AG08396 (cell line): ENCODE measurements around the gene SPINT2.
A peak's percentile ranks its signal among the peaks of the same experiment; 100 is the strongest.

Experiments used
- DNase-seq: peaks from one replicate; pipeline ENCODE4 v3.0.0; 2012; ENCODE audit warnings: low spot score, mixed read lengths

SPINT2 gene

DNA sequence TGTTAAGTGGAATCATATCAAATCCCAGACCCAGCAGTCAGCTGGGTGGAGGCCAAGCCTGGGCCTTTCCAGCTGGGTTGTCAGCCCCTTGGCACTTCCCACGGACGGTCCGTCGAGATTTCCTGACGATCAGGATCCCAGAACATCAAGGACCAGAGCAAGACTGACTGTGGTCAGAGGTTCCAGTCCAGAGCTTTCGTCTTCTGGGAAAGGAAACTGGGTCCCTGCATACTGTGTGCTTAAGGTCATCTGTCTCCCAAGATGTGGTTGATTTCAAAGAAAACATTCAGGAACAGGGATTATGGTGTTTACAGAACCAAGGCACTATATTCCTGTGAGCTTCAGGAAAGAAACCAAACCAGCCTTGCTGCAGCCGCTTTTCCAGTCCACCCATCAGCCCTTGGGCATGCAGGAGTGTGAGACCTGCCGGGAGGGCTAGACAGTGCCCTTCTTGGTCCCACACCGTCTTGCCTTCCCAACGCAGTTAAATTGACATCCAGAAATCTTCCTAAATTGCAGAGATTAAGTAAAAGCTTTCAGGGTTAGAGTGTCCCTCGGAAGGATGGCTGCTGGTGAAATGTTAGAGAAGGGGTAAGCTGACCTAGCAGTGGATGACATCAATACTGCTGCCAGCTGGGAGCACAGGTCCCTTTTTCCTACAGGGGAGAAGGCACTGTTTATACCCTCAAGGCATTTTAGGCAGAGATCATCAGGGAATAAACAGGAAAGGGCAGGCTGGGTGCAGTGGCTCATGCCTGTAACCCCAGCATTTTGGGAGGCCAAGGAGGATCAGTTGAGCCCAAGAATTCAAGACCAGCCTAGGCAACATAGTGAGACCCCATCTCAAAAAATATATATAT, 34.7 kb downstream of the SPINT2 start:
- DNase-seq: no peak

DNA sequence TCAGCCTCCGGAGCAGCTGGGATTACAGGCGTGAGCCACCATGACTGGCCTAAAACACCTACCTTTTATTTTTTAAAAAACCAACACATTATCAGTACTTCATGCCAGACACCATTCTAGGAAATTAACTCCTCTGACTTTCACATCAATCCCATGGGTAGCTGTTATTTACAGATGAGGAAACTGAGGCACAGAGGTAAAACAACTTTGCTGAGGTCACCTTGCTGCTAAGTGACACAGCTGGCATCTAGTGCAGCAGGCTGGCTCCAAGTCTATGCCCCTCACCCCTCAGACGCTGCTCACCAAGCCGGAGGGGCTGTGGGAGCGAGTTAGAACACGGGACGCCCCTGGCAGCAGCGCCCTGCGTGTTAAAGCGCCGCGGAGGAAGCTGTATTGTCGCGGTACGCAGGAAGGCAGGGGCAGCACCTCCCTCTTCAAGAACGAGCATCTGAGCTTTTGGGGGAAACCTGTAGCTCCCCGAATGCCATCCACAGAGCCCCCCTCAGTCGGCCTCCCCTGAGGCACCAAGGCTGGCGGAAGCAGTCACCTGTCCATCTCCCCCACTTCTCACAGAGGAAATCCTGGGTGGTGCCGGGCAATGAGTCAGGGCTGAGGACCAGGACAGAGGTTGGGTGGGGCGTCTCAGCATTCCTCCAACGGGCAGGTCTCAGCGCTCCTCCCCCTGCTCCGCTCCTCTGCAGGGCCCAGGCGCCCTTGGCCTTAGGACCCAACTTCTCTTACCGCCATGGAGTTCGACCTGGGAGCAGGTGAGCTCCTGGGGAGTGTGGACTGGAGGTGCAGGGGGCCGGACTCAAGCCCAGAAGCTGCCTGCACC, 39.4 kb downstream of the SPINT2 start, which contains the start of gene C19orf33:
C19orf33 (plus strand) TSS at position 735 of the 835 bp plus-strand sequence; CDS start at position 746, 11 bp downstream.
- DNase-seq: no peak

DNA sequence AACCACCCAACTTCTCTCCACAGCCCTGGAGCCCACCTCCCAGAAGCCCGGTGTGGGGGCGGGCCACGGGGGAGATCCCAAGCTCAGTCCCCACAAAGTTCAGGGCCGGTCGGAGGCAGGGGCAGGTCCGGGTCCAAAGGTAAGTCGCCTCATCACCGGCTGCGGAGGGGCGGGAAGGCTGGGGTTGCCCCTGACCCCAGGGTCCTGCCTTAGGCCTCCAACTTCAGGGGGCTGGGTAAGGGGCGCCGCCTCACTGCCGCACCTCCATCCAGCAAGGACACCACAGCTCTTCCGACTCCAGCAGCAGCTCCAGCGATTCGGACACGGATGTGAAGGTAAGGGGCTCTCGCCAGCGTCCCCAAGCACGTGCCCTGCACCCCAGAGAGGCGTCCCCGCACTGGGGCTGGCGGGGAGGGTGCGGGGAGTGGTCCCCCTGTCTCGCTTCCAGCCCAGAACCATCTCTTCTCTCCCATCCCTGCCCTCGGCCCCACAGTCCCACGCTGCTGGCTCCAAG, 40.0 kb downstream of the SPINT2 start:
- DNase-seq: no peak

DNA sequence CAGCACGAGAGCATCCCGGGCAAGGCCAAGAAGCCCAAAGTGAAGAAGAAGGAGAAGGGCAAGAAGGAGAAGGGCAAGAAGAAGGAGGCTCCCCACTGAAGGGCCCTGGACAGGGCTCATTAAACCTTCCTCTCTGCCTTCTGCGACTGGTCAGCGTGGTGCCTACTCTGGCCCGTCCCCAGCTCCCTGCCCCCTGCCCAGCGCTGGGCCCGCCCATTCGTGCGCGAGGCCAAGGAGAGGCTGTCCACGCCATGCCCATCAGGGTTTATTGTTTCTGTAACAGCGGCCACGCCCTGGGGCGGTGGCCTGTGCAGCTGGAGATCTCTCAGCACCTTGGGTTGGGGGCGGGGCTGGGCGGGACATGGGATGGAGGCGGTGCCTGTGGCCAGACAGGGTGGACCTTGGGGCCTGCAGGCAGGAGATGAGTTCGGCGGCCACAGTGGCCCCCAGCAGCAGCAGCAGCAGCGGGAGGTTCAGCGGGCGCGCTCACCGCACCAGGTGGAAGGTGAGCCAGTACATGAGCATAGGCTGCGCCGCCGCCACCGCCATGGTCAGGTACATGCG, 40.6 kb downstream of the SPINT2 start:
- DNase-seq: no peak

DNA sequence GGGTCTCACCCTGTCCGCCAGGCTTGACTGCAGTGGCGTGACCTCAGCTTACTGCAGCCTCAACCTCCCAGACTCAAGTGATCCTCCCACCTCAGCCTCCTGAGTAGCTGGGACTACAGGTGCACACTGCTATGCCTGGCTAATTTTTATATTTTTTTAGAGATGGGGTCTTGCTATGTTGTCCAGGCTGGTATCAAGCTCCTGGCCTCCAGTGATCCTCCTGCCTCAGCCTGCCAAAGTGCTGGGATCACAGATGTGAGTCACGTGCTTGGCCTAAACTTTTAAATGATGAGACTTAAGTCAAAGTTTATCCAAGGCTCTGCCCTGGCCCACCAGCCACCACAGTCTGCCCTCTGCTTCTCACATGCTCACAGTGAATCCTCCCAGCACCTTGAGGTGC, 41.9 kb downstream of the SPINT2 start:
- no peak for DNase-seq

DNA sequence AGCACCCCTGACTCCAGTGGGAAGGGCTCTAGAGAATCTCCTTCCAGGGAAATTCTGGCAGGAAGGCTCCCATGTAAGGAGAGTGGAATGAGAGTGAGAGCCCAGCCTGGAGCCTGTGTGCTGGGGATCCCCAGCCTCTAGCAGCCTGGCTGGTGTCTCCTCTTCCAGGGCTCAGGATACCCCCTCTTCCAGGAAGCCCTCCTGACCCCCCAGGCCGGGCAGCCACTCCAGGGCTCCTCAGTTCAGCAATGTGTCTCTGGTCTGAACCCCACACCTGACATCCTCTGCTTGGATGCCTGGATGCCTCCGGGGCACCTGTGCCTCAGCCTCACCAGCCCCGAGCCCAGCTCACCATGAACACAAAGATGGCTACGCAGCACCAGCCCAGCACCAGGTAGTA, 42.7 kb downstream of the SPINT2 start:
- DNase-seq: no peak

DNA sequence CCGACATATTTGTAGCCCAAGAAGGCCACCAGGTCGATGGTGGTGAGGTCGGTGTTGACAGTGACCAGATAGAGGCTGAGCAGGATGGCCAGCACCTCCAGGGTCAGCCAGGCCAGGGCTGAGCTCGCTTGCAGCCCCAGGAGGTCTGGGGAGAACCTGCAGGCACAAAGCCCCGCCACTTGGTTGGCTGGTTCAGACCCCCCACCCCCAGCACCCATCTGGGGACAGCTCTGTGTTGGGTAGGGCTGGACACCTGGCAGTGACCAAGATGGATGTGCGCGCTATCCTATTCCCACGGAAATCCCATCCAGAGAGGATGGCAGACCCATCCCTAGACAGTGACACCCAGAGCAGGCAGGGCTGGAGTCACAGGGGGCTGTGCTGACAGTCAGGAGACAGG, 43.2 kb downstream of the SPINT2 start:
- no peak for DNase-seq

DNA sequence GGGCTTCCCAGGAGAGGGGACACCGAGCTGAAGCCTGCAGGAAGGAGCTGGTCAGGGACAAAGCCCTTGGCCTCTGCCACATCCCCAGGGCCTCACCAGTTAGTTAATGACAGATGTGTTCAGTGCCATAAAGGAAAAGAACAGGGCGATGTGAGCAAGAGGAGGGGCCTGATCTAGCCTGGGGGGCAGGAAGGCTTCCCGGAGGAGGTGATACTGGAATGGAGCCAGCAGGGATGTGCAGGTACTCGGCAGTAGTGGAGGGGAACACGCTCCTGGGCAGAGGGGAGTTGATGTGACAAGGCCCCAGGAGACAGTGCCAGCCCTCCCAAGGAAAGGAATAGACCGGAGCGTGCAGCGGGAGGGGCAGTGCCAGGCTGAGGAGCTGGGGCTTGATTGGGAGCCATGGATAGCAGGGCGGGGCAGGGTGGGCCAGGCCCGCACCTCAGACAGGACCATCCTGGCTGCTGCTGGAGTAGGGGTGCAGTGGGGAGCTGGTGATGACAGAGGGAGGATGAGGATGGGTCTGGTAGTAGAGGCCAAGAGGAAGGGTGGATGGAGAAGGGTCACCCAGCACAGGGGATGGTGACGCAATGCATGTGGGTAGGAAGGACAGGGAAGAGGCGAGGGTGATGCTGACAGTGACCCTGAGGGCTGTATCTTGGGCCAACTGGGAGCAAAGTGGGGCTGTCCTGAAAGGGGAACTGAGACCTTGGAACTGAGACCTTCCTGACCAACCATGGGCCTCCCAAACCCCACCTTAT, 43.8 kb downstream of the SPINT2 start:
- no peak for DNase-seq

DNA sequence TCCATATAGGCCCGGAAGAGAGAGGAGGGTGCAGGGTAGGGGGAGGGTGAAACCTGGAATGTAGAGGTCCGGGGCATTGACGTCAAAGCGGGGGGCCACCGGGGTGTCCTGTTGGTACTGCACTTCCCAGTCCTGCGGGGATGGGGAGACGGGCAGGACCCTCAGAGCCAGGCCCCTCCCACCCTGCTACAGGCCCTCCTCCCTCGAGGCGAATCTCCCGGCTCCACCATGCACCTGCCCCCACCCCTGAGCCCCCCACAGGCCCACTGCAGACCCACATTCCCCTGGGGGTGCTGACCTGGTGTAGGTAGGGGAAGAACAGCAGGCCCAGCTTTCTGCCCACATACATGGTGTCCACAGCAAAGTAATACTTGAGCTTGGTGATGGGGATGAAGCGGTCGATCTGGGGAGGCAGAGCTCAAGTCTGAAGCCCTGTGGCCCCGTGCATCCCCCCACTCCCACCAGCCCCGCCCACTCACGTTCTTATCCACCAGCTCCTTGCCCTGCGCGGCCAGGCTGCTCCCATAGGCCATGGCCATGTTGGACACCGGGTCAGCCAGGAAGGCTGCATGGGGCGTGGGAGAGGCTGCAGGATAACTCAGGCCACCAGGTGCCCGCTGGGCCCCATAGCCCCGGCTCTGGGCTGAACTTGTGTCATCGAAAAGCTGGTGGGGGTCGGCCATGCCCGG, 44.7 kb downstream of the SPINT2 start:
- DNase-seq: no peak

DNA sequence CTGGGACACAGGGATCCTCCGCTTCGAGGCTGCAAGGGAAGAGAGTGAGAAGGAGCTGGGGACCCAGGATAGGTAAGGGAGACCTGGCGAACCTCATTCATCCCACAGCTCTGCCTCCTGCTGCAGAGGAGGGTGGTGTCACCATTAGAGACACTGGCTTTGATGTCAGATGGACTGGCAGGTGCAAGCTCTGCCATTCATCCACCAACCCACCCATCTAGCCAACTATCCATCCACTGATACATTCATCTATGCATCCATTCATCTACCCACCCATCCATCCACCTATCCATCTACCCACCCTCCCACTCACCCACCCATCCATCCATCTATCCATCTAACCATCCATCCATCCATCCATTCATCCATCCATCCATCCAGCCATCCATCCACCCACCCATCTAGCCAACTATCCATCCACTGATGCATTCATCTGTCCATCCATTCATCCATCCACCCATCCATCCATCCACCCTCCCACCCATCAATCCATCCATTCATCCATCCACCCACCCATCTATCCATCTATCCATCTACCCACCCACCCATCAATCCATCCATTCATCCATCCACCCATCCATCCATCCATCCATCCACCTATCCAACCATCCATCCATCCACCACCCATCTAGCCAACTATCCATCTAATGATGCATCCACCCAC, 45.4 kb downstream of the SPINT2 start:
- no peak for DNase-seq

DNA sequence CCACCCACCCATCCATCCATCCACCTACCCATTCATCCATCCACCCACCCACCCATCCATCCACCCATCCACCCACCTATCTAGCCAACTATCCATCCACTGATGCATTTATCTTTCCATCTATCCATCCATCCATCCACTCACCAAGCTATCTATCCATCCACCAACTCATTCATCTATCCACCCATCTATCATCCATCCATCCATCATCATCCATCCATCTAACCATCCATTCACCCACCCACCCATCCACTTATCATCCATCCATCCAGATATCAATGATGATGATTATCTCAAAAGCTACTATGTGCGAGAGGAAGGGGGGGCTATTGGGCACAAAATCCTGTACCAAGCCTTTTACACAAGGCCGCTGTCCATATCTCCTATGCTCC, 45.9 kb downstream of the SPINT2 start:
- DNase-seq: no peak

DNA sequence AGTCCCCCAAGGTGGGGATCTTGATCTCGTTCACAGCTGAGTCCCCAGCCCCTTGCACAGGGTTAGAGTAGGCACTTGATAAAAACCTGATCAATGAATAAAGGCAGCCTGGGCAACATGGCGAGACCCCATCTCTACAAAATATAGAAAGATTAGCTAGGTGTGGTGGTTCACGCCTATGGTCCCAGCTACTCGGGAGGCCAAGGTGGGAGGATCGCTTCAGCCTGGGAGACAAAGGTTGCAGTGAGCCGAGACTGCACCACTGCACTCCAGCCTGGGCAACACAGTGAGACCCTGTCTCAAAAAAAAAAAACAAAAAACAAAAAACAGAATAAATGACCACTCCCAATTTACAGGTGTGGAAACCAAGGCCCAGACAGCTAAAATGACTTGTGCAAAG, 46.6 kb downstream of the SPINT2 start:
- DNase-seq: no peak

DNA sequence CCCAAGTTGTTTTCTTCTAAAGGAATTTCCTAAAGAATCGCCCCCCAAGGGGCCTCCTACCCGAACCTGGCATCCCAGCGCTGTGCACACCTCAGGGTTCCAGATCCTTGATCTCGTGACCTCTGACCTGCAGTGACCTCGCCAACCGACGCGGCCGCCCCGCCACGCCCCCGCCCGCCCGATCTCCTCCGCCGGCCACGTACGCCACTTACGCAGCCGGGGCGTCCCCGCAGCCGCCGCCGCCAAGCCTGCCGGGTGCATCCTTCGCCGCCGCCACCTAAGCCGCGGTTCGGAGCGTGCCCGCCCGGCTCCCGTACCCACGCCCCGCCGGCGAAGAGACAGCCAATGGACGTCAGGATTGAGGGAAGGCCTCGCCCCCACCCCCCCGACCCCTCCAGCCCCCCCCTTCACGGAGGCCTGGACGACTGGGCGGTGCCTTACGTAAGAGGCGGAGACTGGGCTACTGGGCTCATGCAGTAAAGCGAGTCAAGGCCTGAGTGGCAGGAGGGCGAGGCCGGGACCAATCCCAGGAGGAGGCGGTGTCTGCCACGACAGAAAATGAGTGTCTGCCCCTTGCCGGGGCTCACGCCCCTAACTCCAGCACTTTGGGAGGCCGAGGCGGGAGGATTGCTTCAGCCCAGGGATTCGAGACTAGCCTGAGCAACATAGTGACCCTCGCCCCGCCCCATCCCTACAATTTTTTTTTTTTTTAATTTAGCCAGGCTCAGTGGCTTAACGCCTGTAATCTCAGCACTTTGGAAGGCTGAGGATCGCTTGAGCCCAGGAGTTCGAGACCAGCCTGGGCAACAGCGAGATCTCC, 51.5 kb downstream of the SPINT2 start, which contains the start of gene YIF1B:
YIF1B (minus strand) TSS at position 291 of the 820 bp plus-strand sequence; CDS start at position 261, 30 bp downstream.
- DNase-seq: peak; percentile 99

DNA sequence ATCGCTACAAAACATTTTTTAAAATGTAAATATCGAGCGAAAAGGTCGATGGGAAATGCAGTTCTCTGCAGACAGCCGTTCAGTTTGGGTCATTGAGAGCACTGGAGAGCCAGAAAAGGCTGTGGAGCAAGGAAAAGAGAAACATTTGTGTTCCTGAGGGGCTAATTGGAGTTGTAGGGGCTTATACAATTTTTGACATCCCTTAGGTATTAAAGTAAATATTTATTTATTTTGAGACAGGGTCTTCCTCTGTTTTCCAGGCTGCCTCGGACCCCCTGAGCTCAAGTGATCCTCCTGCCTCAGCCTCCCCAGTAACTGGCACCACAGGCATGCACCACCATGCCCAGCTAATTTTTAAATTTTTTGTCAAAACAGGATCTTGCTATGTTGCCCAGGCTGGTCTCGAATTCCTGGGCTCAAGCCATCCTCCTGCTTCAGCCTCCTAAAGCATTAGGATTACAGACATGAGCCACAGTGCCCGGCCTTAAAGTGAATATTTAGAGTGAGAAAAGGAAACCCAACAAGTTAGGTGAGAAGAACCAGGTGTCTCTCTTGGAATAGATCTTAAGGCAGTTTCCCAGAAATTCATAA, 52.2 kb downstream of the SPINT2 start:
- no peak for DNase-seq

DNA sequence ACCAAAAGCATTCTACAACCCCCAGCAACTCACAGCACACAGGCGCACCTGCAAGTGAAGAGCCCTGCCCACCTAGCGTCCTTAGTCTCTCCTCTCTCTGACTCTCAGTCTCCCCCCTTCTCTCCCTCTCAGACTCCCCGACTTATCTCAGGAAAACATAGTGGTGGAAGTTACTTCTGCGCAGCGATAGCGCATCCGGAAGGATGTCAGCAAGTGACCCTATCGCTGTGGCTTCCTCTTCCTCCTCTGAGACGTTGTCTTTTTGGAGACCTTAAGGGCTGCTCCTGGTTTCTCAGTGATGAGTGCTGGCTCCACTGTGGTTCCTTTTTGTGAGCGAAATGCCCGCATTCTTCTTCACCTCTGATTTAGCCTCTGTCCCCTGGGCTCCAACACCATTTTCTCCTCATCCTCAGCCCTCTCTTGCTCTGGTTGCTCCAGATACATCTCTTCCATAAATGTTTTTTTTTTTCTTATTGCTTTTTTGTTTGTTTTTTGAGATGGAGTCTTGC, 52.8 kb downstream of the SPINT2 start:
- no peak for DNase-seq

DNA sequence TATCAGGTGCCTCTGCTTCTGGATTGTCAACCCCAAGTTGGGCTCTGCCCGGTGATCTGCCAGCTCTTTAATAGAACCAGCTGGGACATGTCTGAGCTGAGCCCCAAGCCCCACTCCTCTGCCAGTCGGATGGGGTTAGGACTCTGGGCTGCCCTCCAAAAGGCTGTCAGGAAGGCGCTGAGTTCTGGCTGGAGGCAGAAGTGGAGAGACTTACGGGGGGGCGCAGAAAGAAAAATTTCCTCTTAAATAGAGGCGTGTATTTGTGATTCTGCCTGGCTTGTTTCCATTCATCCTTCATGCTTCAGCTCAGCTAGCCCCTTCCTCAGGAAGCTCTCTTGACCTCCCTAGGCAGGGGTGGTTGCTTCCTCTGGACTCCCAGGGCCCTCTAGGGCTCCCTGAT, 54.3 kb downstream of the SPINT2 start:
- no peak for DNase-seq

DNA sequence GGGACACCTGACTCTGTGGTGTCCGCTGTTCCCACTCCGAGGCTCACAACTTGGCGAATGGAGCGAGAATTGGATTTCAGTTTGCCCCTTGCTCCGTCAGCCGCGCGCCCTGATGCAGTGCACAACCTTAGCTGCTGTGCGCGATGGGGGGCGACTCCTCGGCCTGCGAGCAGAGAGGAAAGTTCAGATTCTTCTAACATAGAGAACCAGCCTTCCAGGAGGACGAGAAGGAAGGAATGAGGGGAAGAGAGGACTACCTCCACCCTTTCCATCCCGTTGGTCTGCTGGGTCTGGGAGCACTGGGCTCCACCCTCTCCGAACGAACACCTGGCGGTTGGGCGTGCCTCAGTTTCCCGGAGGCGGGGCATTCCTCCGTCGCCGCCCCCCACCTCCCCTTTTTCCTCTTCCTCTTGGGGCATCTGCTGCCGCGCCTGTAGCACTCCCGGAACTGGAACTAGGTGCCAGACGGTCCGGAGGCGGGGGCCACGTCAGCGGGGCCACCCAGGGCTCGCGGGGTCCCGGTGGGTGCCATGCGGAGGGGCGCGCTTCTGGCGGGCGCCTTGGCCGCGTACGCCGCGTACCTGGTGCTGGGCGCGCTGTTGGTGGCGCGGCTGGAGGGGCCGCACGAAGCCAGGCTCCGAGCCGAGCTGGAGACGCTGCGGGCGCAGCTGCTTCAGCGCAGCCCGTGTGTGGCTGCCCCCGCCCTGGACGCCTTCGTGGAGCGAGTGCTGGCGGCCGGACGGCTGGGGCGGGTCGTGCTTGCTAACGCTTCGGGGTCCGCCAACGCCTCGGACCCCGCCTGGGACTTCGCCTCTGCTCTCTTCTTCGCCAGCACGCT, 55.3 kb downstream of the SPINT2 start, which contains the start of gene KCNK6:
KCNK6 (plus strand) TSS at position 425 of the 838 bp plus-strand sequence; CDS start at position 531, 106 bp downstream.
- peak; percentile 47 for DNase-seq

DNA sequence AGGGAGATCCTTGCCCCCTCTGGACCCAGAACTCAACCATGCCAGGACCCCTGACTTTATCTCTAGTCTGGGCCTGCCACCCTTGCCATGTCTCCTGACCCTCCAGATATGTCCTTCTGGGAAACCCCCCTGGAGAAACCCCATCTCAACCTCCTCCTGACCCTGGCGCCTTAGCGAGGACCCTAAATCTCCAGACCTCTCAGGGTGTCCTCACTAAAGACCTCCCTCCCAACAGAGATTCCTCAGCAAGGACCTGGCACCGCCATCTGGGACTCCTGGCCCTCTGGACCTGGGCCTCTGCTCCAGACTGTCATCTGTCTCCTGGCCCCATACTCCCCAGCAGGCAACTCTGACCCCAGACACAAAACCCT, 56.6 kb downstream of the SPINT2 start:
- no peak for DNase-seq
